ENCODE measurements around the gene PXT1.

GRCh38 chr6:36376742-36377141, 65.9 kb downstream of the PXT1 start:
- TF ChIP-seq CTCF (IDR thresholded peaks at IDR 0.05) (no peak), POLR2AphosphoS5 (IDR thresholded peaks at IDR 0.05) (no peak)

All from breast epithelium (tissue), 3 donors.